Upper lobe of left lung (tissue), 4 donors: ENCODE results near the gene FNDC3B.

ENCODE experiments used
- CTCF ChIP-seq, 6 experiments: fragments of 450-650 bp in 4 of 6; fragments of 200-600 bp in 2 of 6; sonication (generic) in 2 of 6; IDR thresholded peaks; one replicate each; pipeline ENCODE4 v1.5.1; 2016 to 2019; ENCODE audit warnings: antibody characterized with exemption in 6 of 6
- EP300 ChIP-seq, 4 donors: sonication (generic); formaldehyde crosslinking; IDR thresholded peaks; one replicate each; pipeline ENCODE4 v1.5.1; 2017; ENCODE audit warnings: antibody characterized with exemption in 4 of 4, control low read depth in 2 of 4
- POLR2A ChIP-seq, 4 donors: fragments of 450-650 bp; IDR thresholded peaks; one replicate each; pipeline ENCODE4 v1.5.1; 2016 to 2017; ENCODE audit warnings: antibody characterized with exemption in 4 of 4, mild to moderate bottlenecking in 2 of 4
- POLR2AphosphoS5 ChIP-seq, 2 donors: sonication (generic); formaldehyde crosslinking; IDR thresholded peaks; one replicate each; pipeline ENCODE4 v1.5.1; 2017; ENCODE audit warnings: antibody characterized with exemption in 2 of 2

GRCh38 chr3:172134352-172134751 lies 95.0 kb downstream of the FNDC3B start:
- TF ChIP-seq POLR2A (IDR thresholded peaks at IDR 0.05) (no peak), CTCF (IDR thresholded peaks at IDR 0.05) (no peak), POLR2AphosphoS5 (IDR thresholded peaks at IDR 0.05) (no peak), EP300 (IDR thresholded peaks at IDR 0.05) (no peak)
